GM19193 (cell line): ENCODE measurements around the gene UBXN4.

Source experiments
- POLR2A ChIP-seq: IDR thresholded peaks from 4 replicates; pipeline ENCODE4 v1.6.1; 2011; ENCODE audit not compliant: insufficient read depth, insufficient read length; ENCODE audit errors: extremely low read depth

The UBXN4 gene

DNA sequence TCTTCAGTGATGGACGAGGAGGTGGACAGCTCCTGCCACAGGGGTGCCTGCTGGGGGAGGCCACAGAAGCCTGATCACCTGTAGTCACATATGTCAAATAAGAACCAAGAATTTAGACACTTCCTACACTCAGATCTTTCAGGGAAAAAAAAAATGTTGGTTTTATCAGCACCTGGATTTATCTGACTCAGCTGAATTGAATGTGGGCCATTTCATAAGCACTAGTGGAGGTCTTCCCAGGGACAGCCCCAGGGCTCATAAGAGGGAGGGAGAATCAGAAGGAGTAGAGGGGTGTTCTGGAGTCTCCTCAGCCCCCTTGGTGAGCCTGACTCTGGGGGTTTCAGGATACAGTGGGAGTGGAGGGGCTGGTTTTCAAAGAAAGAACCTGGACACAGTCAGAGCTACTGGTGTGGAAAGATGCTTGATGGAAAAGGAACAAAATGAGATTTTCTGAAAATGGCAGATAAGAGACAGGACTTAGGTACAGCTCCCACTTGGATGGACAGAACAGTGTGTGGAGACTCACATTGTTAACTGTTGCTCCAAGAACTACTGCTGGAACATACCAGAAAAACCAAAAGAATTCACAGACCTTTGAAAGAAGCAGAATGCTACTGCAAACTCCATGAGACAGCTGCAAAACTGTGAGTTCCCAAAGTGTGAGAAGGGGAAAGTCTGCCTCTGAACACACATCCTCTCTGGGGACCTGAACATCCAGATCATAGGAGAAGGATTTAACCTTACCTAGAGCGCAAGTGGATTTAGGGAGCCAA, 49.9 kb downstream of the UBXN4 start:
- TF ChIP-seq POLR2A = no peak

DNA sequence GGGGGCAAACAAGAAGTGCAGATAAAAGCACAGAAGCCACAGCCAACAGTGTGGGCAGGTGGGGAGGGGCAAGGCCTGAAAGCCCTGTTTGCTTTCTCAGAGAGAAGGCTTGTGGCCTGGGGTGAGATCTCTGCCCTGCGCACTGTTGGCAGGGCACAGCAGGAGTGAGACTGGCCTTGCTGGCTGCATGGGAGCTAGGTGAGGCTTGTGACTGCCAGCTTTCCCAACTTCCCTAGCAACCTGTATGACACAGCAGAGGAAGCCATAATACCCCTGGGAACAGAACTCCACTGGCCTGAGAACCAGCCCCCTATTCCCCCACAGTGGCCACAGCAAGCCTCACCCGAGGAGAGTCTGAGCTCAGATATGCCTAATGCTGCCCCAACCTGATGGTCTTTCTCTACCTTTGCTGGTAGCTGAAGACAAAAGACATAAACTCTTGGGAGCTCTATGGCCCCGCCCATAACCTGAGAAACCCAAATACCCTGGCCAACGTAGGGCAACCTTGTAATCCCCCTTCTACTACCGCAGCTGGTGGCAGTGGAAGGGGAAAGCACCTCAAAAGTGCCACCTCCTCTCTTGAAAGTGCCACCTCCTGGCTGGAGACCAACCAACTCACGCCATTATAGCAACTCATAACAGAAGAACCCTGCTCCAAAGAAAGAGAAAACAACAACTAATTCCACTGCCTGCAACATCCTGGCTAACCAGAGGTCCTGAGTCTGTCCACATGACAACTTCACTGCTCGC, 50.9 kb downstream of the UBXN4 start:
- TF ChIP-seq POLR2A = no peak

DNA sequence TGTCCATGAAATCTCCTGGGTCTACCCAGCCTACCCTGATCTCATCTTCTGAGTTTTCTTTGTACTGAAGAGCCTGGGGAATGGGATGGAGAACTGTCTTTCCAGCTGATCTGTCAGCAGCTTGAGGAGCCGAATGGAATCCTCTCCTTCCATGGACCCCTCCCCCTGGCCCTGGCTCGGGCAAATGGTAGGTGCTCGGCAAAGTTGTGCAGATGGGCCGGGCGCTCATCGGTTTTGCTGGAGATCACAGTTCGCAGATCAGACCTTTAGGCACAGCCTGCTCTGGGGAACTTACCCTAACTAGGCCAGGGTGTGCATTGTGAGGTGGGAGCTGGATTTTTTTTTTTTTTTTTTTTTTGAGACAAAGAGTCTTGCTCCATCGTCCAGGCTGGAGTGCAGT, 55.0 kb downstream of the UBXN4 start:
- TF ChIP-seq POLR2A = no peak

DNA sequence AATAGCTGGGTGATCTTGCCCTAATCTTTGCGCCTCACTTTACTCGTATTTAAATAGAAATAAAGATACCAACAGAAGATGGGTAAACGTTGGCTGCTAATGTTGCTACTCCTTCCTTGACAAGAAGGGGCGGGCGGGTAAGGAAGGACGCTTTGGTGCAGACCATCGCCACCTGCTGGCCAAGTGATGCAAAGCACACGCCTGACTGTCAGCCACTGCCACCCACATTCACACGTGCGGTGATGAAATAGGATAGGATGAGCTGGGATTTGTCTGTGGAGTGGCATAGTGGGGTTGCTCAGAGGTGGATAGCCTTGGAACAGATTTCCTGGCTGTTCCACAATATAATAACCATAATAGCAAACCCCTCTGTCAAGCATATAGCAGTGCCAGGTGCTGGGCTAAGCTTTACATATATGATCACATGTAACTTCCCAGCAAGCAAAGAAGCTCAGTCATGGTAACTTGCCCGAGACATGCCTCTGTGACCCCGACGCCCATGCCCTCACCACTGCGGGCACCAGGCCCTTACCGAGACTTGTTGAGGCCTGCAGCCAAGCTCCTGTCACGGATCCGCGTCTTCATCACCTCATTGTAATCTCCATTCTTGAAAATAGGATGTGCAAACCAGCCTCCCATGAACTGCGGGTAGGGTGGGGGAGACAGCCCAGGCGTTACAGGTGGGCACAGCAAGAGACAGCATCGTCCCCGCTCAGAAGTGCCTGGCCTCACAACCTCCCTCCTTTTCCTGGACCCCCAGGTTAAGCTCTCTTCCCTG, 56.0 kb downstream of the UBXN4 start:
- TF ChIP-seq POLR2A = no peak

DNA sequence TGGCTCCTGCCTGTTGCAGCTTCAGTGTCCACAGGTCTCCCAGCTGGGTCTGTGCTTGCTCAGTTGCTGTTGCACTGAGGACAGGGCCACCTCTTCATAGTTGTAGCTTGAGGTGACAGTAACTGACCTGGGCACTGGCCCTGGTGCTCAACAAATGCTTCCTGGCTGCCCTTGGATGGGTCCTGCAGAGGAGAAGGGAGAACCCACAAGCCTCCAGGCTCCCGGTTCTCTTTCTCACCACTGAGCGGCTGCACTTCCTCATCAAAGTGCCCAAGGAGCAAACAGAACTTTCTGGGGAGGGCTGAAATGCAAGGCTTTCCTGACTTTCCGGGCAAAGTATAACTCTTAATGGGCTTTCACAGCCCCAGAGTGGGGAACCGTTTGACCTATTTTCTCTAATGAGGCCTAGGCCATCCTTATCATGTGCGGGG, 56.6 kb downstream of the UBXN4 start:
- TF ChIP-seq POLR2A = no peak

DNA sequence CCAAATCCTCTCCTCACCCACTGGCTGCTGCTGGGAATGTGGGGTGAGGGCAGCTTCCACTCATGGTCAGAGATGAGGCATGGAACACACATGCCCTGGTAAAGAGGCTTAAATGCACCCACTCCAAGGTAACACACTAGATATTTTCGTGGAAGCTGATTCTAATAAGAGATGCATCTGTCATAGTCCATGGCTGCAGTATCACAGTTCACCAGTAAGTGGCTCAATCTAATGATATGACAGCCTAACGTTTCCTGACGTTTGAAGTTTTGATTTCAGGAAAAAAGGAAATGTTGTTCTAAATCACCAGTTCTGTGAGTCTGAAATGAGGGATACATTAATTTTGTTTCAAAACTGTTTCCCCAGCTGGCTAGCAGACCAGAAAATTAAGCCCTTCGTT, 57.1 kb downstream of the UBXN4 start:
- TF ChIP-seq POLR2A = no peak

DNA sequence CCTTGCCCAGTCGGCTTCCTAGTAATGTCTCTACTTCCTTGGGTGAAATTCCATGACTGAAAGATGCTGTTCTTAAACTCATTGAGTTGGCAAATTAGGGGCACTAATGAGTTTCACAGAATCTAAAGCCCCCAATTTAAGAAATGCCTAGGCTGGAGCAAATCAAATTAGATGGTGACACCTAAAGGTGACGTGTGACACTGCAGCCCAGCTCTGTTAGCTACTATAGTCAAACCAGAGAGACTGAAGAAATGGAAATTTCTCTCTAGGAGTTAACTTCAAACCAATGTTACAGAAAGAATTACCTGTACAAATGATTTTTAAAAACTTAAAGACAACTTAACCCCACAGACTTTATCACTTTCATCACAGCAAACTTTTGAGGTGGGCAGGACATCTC, 58.1 kb downstream of the UBXN4 start:
- no peak for TF ChIP-seq POLR2A

DNA sequence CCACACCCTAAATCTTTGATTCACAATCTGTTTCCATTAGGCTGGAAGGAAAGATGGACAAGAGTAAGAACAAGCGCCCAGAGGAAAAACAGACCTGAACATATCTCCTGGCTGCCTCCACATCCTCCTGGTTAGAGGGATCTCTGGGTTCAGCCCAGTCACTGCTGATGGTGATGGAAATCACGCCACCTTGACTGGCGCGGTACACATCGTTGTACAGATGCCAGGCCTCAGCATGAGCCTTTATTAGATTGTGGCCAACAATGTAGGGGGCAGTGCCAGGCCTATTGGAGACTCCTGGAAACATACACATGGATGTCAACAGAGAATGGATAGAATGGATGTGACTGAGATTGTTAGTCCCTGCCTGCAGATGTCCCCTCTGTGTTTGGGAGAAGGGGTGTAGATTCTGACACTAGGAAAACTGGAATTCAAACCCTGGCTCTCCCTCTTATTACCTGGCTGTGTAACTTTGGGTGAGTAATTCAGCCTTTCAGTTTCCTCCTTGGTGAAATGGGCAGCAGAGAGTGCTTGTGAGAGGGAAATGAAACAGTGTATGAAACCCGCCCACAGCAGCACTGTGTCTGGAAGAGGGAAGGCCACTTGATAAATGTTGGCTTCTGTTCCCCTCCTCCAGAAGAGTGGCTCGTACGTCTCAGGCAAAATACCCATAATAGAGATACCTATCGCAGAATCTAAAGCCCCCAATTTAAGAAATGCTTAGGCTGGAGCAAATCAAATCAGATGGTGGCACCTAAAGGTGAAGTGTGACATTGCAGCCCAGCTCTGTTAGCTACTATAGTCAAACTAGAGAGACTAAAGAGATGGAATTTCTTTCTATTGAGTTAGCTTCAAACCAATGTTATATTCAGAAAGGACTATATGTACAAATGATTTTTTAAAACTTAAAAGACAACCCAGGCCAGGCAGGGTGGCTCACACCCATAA, 59.1 kb downstream of the UBXN4 start:
- TF ChIP-seq POLR2A = no peak

DNA sequence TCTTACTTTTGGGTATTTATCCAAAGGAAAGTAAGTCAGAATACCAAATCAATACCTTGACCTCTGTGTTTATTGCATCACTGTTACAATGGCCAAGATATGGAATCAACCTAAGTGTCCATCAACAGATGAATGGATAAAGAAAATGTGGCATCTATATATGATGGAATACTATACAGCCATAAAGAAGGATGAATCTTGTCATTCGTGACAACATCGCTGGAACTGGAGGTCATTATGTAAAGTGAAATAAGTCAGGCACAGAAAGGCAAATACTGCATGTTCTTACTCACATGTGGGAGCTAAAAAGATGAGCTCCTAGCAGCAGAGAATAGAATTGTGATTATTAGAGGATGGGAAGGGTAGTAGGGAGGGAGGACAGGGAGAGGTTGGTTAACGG, 60.7 kb downstream of the UBXN4 start:
- TF ChIP-seq POLR2A = no peak

DNA sequence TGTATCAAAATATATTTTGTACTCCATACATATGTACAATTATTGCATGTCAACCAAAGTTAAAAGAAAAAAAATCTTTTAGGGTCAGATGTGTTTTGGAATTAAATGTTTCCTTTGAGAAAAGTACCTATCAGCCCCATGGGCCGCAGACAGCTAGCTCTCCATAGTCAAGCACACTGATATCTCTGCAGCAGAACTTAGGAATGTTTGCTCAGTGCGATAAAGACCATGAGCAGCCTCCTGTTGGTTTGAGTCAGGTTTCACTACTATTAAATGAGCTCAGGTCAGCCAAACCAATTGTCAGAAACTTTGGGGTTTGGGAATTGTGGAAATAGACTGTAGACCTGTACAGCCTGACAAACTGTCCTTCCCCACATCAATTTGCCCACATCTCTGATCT, 61.6 kb downstream of the UBXN4 start:
- TF ChIP-seq POLR2A = no peak

DNA sequence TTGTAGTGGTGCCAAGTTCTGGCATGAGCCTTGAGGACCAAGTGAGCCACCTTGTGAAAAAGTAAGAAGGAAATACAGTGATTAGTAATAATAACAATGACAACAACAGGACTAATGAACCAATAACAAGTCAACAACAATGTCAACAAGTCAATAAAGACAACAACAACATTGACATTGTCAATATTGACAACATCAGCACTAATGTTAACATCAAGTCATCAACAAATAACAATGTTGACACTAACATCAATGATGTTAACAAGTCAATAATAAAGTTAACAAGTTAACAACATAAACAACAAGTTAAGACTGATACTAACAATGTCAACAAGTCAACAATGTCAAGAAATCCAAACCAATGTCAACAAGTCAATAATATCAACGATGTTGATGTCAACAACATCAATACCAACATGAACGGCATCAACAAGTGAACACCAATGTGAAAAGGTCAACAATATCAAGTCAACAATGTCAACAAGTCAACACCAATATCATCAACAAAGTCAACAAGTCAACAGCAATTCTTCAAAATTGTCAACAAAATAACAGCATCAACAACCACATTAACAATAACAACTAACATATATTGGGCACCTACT, 71.4 kb downstream of the UBXN4 start:
- no peak for TF ChIP-seq POLR2A

DNA sequence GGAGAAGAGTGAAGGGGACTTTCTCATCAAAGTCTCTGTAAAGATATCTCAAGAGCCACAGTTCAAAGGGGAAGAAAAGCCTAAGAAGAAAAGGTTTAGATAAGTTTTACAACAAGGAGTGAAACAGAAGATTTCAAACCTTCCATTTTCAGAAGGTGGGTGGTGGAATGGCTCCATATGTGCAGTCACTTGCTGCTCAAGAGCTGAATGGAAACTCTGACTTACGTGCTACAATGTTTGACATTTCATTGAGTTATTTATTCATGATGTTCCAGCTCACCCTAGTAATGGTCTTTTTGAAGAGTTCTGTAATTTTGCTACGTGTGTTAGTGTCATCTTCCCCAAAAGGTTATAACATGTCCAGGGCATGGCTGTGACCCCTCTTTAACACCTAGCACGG, 73.6 kb downstream of the UBXN4 start:
- no peak for TF ChIP-seq POLR2A

DNA sequence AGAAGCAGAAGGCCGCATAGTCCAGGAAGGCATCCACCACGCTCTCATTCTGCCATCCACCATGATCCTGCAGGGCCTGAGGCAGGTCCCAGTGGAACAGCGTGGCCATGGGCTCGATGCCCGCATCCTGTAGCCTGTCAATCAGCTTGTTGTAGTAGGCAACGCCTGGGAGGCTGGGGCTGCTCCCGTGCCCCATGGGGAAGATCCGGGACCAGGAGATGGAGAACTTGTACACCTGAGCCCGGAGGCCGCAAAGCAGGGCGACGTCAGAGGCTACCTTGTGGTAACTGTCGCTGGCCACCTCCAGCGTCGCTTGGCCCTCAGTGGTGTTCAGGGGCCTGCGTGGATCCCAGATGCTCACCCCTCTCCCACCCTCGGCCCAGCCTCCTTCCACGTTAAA, 75.8 kb downstream of the UBXN4 start:
- no peak for TF ChIP-seq POLR2A

DNA sequence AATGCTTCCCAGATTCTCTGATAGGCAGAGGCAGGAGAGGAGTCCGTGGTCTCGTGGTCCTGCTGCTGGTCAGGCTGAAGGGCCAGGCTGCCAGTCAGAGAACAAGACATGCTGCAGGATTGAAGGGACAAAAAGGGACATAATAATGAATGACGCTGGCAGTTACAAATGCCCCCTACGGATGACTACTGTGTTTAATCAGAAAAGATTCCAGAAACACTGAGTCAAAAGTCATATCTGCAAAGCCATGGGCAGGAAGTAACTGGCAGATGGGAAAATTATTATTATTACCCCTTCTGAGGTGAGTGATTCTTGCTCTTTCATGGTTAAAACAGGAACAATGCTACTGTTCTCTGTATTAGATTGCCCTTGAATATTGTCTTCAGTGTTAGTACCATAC, 76.3 kb downstream of the UBXN4 start:
- no peak for TF ChIP-seq POLR2A
